Cardiac septum (tissue), 1 donor: ENCODE measurements around the gene SLC25A33. TPM values are rescaled to one million over a fixed set of nuclear protein-coding genes. Genes with fewer than 3 reads are reported as not detected.
A peak's percentile ranks its signal among the peaks of the same experiment; 100 is the strongest.
"Not testable (repeated sequence)": the region's sequence is repeated elsewhere in the genome, so short reads cannot be mapped to it uniquely, and the experiment has no call there.

Source experiments
- DNase-seq: peaks from one replicate; pipeline ENCODE4 v3.0.0-alpha.2; 2020; ENCODE audit warnings: low spot score
- intact Hi-C: fragments of 100-400 bp; cut with DNase I; formaldehyde crosslinking; loops from one replicate; pipeline ENCODE4 v1.14.0; 2022
- long read RNA-seq: library from polyadenylated mRNA; unstranded; transcript quantifications from one replicate; pipeline ENCODE4 v2.0.0, GENCODE V29; 2021
- total RNA-seq: library from RNA; stranded (reverse); fragmentation: NEBNext Ultra II Directional; extraction: Animal tissue kit (Norgen Biotek cat#: 25700); gene quantifications from one replicate; pipeline ENCODE4 v1.2.1, GENCODE V29; 2021
- donor health status: DM: no; HTN: no; CAD: no.

The SLC25A33 gene, protein sequence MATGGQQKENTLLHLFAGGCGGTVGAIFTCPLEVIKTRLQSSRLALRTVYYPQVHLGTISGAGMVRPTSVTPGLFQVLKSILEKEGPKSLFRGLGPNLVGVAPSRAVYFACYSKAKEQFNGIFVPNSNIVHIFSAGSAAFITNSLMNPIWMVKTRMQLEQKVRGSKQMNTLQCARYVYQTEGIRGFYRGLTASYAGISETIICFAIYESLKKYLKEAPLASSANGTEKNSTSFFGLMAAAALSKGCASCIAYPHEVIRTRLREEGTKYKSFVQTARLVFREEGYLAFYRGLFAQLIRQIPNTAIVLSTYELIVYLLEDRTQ
- total RNA-seq = 4.0 TPM
- long read RNA-seq, transcript SLC25A33-201 (7 exons, 3,854 nt) = major isoform, 11 of 16 reads
- long read RNA-seq, partial matches to known transcripts = 2 of 16 reads
- long read RNA-seq, other reads (novel, unspliced or antisense) = 3 of 16 reads

DNA sequence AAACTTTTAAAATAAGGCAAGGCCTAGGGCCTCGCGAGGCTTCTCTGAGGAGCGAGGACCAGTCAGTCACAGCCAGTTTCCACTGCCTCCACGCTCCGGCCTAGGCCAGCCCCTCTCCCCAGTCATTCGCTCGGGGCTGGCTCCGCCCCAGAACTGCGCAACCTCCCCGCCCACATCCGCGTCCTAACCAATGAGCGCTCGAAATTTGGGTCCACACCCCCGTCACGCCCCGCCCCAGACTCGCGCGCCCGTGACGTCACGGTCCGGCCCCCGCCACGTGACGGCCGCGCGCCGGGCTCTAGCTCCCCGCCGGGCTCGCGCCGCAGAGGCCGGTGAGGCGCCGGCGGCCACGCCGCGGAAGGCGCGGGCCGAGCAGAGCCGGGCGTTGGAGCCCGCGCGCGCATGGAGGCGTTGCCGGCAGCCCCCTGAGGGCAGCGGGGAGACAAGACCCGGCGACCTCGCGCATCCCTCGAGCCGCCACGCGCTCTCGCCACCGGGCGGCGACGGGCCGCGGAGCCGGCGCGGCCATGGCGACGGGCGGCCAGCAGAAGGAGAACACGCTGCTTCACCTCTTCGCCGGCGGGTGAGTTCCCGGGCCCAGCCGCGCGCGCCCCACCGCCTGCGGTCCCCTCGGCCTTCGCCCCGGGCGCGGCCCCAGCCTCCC lies at the start of gene SLC25A33:
SLC25A33 (plus strand) TSS at position 301 of the 664 bp plus-strand sequence; CDS start at position 528, 227 bp downstream.
- intact Hi-C loops = no loop called here
- DNase-seq = peak; percentile 99

DNA sequence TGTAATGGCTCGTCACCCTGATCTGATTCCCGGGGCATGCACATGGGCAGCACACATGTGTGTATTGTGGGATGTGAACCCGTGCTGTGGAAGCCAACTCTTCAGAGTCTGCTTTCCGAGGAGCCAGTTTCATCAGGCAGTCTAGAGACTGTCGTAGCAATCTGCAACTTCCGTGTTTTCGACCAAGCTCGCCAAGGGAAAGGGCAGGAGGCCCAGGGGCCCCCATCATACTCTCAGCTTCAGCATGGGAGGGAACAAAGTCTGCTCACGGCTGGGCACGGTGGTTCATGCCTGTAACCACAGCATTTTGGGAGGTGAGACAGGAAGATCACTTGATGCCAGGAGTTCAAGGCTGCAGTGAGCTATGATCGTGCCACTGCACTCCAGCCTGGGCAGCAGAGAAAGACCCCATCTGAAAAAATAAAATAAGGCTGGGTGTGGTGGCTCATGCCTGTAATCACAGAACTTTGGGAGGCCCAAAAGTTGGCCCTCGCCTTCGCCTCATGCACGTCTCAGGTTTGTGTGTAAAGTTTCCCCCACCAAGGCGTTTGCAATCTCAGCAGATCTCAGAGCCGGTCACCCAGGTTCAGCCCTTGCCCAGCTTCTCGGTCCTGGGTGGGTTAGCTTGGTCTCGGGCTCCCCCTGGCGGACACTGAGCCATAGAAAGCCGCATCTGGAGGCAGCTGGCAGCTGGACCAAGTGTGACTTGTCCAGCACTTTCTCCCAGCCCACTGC lies 48.5 kb upstream of the SLC25A33 start:
- DNase-seq = peak; percentile 93
- intact Hi-C loops = loop anchor here (1.0 to 5.0 kb wide), 3 partner anchors 201 to 378 kb away; no protein-coding TSS in a partner anchor

DNA sequence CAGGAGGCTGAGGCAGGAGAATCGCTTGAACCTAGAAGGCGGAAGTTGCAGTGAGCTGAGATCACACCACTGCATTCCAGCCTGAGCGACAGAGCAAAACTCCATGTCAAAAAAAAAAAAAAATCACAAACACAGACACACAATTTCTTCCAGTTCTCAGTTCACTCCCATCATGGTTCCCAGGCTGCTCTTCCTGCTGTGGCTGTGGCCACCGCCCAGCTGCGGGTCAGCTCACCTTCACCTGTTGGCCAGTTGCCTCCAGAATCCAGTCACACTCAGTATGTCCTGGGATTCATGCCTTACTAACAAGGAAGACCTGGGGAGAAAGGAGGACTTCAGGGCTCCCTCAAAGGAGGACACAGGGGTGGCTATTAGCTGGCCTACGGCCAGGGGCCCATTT lies 45.9 kb upstream of the SLC25A33 start:
- intact Hi-C loops = loop anchor here (5.0 kb wide), 1 partner anchor 381 kb away; no protein-coding TSS in a partner anchor
- DNase-seq = no peak

DNA sequence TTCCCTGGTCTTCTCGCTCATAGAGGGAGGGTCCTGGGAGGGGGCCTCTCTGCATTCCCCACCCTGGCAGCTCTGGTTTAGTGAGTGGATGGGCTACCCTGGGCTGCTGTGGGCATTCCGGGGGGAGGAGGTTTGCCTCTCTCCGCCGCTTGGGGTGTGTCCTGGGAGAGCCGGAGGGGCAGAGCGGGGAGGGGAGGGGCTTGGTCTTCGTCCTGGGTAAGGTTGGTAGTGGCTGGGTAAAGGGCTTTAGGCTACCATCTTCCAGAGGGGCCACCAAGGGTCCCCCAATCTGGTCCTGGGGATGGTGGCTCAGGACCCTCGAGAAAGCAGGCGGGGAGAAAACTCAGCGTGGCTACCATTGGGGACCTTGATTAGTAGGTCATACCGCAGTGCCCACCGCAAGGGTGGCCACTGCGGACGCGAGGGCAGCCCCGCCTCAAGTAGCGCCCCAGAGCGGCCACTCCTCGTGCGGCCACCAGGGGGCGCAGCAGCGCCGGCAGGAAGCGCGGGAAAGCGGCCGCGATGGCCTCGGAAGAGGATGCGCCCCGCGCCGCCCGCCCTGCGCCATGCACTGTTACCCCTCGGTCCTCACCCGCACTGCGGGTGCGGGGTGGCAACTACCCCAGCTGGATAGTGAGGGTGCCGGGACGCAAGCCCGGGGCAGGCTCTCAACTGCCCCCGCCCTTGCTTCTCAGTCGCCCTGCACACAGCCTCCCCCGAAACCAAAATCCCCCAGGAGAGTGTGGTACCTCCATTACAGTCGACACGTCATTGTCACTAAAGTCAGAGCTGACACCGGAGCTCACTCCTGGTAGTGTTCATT lies 44.1 kb upstream of the SLC25A33 start:
- intact Hi-C loops = loop anchor here (1.0 to 5.0 kb wide), 2 partner anchors 78 to 383 kb away; no protein-coding TSS in a partner anchor
- DNase-seq = no peak

DNA sequence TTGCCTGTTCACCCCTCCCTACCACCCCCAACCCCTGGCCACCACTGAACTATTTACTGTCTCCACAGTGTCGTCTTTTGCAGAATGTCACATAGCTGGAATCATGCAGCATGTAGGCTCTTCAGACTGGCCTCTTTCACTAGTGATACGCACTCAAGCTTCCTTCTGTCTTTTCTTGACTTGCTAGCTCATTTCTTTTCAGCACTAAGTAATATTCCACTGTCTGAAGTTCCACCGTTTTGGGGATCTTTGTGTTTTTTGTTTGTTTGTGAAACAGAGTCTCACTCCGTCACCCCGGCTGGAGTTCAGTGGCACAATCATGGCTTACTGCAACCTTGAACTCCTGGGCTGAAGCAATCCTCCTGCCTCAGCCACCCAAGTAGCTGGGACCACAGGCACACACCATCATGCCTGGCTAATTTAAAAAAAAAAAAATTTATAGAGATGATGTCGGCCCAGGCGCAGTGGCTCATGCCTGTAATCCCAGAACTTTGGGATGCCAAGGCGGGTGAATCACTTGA lies 43.4 kb upstream of the SLC25A33 start:
- DNase-seq = no peak
- intact Hi-C loops = loop anchor here (1.0 kb wide), 1 partner anchor 77 kb away; no protein-coding TSS in a partner anchor

DNA sequence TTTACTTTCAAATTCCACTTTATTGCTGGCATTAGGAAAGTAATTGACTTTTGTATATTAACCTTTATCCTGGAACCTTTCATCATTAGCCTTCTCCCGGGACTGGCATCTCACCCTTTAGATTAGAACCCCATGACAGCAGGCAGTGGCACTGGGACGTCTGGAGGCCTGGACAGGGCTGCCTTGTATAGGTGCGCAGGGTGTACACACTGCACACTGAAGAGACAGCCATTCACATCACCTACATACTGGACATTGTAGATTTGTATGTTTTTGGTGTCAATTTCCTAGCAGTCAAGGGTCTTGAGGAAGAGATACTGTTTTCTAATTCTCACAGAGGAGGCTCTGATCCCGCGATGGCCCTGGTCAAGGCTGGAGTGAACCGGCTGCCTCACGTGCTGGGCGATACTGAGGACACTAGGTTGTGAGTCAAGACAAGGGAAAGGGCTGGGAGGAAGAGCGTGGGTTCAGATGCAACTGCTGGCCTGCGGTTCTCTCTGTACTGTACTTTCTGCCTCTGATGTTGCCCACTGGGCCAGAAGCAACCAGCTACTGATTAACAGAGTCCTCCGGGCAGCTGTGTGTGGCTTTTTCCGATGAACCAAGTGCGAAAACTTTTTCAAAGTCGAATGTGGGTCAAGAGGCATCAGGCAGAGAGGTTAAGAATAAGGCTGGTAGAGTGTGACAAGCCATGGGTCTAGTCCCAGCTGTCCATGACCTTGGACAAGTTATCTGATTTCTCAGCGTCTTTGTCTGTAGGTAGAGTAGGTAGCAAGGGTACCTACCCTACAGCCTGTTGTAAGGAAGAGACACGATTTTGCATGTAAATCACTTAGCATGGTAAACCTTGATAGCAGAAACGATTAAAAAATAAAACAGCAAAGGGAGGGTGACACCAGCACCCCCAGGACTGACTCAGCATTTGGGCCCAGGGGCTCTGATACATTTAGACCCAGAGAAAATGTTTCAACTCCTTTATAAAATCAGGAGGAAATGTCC lies 38.2 kb upstream of the SLC25A33 start:
- no peak for DNase-seq
- intact Hi-C loops = no loop called here

DNA sequence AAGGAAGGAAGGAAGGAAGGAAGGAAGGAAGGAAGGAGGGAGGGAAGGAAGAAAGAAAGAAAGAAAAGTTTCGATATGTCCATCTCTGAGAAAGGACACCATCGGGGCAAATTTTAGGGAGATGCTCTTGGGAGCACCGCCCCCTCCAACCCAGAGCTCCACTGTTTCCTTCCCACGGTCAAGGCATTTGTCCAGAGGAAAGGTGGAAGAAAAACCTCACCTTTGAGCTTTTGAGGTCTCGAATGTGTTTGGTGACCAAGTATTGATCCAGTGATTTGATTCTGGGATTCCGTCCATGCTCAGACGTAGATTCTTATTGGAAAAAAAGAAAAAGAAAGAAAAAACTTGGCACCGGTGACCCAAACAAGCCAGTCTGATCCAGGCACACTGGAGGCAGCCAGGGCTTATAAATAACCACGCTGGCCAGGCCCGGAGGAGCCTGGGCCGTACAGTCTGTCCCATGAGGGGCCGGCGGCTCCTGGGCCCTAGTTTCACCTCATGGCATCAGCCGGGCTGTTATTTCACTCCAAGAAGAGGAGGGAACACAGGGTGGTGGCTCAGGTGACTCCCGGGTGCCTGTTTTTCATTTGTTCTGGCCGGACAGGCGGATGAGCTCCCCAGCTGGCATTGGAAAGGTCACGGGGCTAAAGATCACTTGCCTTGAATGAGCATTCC lies 36.1 kb upstream of the SLC25A33 start:
- no peak for DNase-seq
- intact Hi-C loops = no loop called here

DNA sequence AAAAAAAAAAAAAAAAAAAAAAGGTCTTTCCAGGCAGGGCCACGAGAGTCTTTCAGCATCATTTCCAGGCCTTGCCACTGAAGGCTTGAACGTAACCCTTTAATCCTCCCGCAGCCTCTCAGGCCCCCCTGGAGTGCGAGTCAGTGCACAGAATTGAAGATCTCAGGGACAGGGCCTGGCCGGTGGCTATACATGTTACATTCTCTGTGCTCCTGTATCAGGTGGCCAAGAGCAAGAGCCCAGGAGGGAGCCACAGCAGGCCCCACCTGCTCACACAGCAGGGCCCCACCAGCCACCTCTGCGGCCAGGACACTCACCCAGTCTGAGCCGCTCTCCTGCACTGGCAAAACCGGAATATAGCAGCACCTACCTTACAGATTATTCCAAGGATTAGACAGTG lies 34.1 kb upstream of the SLC25A33 start:
- intact Hi-C loops = no loop called here
- DNase-seq = no peak

DNA sequence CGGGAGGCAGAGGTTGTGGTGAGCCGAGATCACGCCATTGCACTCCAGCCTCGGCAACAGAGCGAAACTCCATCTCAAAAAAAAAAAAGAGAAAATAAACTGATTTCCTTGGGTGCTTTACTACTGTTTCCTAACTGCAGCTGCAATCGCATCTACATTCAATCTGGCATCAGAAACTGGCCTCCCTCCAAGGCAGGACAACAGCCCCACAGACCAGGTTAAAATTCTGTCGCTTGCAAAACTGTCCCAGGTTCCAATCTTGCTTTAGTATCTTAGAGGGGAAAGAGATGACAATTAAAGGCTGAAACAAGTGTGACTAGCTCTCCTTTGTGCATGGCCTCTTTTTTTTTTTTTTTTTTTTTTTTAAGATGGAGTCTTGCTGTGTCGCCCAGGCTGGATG lies 32.4 kb upstream of the SLC25A33 start:
- intact Hi-C loops = no loop called here
- DNase-seq = no peak

DNA sequence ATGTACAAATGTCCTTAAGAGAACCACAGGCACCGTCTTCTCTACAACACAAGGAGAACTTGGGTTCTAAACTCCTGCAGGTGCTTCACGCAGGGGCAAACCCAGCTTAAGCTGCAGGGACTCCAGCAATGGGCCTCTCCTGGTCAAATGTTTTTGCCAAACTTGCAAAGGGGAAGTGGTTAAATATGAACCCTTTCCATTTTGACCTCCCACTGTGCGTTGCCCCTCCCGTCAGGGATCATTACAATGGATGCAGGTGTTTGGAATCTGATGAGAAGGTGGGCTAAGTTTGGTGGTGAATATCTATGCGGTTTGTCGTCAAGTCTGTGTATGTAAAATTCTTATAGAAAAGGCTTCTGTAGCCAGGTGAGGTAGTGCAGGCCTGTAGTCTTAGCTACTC lies 29.1 kb upstream of the SLC25A33 start:
- intact Hi-C loops = no loop called here
- no peak for DNase-seq

DNA sequence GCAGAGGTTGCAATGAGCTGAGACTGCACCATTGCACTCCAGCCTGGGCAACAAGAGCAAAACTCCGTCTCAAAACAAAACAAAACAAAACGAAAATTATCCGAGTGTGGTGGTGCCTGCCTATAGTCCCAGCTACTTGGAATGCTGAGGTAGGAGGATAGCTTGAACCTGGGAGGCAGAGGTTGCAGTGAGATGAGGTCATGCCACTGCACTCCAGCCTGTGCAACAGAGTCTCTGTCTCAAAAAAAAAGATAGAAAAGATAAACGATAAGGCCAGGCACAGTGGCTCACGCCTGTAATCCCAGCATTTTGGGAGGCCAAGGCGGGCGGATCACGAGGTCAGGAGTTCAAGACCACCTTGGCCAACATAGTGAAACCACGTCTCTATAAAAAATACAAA lies 23.7 kb upstream of the SLC25A33 start:
- DNase-seq, intact Hi-C loops: not testable (repeated sequence)

DNA sequence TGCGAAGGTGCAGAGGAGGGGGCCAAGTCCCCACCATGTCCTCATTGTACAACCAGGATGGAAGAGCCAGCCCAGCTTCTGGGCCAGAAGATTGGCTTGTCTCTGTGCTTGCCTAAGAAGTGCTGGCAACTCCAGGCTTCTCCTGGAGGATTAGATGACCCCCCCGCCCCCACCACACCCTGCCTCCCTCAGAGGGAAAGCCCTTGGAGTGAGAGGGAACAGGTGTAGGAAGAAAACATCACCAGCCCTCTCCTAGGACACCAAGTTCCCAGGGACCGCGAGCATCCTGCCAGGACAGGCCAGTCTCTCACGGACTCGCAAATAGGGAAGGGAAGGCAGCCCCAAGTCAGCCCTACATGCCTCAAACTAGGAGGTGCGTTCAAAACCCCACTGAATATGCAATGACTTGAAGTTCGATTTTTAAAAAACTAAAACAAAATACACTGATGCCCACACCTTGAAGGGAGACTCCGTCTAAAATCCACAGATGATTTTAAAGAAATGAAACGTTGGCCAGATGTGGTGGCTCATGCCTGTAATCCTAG lies 20.7 kb upstream of the SLC25A33 start:
- intact Hi-C loops = no loop called here
- DNase-seq = no peak

DNA sequence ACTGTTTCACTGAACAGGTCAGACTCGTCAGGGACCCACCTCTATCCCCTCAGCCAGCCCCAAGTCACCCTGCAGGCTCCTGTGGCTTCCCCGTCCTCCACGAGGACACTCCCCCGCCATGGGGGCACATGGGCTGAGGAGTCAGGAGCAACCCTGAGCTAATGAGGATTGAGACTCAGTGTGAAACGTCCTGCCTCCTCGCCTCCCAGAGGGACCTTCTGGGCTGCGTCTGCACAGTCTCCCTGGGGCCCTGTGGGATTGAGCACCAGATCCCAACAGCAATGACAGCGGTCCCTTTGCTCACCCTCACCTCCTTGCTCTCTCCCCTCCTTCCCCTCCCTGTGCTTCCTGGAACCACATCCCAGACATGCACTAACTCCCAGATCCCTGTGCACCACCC lies 18.9 kb upstream of the SLC25A33 start:
- intact Hi-C loops = no loop called here
- no peak for DNase-seq

DNA sequence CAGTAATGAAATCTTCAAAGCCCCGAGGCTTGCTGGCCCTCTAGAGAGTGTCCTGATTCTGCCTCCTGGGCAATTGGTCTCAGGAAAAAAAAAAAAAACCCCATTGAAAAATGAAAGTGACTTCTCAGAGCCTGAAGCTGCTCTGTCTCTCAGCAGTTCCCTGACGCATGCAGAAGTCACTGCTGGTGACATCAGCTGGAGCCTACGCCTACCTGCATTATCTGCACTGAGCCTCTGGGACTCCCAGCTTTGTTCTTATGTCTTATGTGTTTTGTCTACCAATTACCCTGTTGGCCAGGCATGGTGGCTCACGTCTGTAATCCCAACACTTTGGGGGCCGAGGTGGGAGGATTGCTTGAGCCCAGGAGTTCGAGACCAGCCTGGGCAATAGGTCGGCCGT lies 10.1 kb upstream of the SLC25A33 start:
- intact Hi-C loops = no loop called here
- DNase-seq = no peak

DNA sequence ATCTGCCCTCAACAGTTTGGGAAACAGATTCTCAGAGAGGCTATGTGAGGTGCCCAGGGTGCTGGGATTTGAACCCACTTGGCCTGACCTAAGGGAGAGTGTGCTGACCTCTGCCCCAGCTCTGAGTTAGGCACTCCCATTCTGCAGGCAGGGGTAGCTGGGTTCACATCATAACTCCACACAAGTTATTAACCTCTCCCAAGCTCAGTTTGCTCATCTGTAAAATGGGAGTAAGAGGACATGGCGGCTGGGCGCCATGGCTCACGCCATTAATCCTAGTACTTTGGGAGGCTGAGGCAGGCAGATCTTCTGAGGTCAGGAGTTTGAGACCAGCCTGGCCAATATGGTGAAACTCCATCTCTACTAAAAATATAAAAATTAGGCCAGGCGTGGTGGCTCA lies 8.9 kb upstream of the SLC25A33 start:
- no peak for DNase-seq
- intact Hi-C loops = no loop called here

DNA sequence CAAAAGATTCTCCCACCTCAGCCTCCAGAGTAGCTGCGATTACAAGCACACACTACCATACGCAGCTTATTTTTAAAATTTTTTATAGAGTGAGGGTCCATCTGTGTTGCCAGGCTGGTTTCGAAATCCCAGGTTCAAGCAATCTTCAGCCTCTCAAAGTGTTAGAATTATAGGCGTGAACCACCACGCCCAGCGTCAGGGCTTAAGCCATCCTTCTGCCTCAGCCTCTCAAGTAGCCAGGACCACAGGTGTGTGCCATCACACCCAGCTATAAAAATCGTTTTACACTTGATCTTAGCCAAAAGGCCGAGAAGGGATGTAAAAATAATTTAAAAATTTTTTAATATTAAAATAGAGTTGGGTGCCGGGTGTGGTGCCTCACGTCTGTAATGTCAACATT lies 4.3 kb upstream of the SLC25A33 start:
- intact Hi-C loops = no loop called here
- no peak for DNase-seq

DNA sequence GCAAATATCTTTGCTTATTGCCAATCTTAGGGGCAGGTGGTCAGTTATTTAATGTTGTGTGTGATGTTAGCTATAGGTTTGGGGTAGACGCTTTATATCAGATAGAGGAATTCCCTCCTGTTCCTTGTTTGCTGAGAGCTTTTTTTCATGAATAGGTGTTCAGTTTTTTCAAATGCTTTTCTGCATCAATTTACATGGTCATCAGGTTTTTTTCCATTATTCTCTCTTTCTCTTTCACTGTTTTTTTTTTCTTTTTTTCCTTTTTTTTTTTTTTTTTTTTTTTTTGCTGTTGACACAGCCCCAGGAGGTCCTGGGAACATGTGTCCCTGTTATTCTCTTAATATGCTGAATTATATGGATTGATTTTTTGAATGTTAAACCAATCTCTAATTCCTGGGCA lies 3.0 kb upstream of the SLC25A33 start:
- intact Hi-C loops = no loop called here
- DNase-seq = no peak
